Peyer's patch (tissue), 4 donors: ENCODE results near the gene RASGRF2. TPM values are rescaled to one million over a fixed set of nuclear protein-coding genes. Genes with fewer than 3 reads are reported as not detected.

Experiments
- DNase-seq, 3 donors: peaks; one replicate each; pipeline ENCODE4 v3.0.0-alpha.2; 2017 to 2019
- H3K27ac ChIP-seq, 4 donors: fragments of 200-600 bp; sonication (generic); one replicate each; pipeline ENCODE4 v1.5.1; 2016 to 2019
- H3K27me3 ChIP-seq, 2 donors: fragments of 200-600 bp; sonication (generic); one replicate each; pipeline ENCODE4 v1.5.1; 2019
- H3K36me3 ChIP-seq, 3 donors: fragments of 200-600 bp; sonication (generic); one replicate each; pipeline ENCODE4 v1.5.1; 2016 to 2019
- H3K4me1 ChIP-seq, 4 donors: fragments of 200-600 bp; sonication (generic); one replicate each; pipeline ENCODE4 v1.5.1; 2016 to 2019
- H3K4me3 ChIP-seq, 4 donors: fragments of 200-600 bp; sonication (generic); 1 replicate in 3 of 4; 2 replicates in 1 of 4; pipeline ENCODE4 v1.5.1; 2016 to 2019; ENCODE audit warnings: mild to moderate bottlenecking in 1 of 4
- H3K9me3 ChIP-seq, 4 donors: fragments of 200-600 bp; sonication (generic); one replicate each; pipeline ENCODE4 v1.5.1; 2016 to 2019; ENCODE audit warnings: mild to moderate bottlenecking in 1 of 4
- CTCF ChIP-seq, 6 experiments: fragments of 450-650 bp in 4 of 6; fragments of 200-600 bp in 2 of 6; sonication (generic) in 1 of 6; IDR thresholded peaks; one replicate each; pipeline ENCODE4 v1.5.1; 2017 to 2019; ENCODE audit warnings: antibody characterized with exemption in 6 of 6, mild to moderate bottlenecking in 3 of 6, moderate library complexity in 1 of 6
- POLR2A ChIP-seq, 2 donors: fragments of 450-650 bp; IDR thresholded peaks; one replicate each; pipeline ENCODE4 v1.5.1; 2017; ENCODE audit warnings: antibody characterized with exemption in 2 of 2, mild to moderate bottlenecking in 2 of 2, moderate library complexity in 2 of 2
- total RNA-seq, 4 donors: library from RNA; depleted of rRNA; stranded (reverse); fragments of >200 nt; gene quantifications; one replicate each; pipeline ENCODE4 v1.1.0, GENCODE V29; 2016

Gene RASGRF2
- total RNA-seq, 4 donors from 2014 or later, result 6.0 to 17.3 (median 8.7) TPM

- Histone ChIP-seq H3K9me3 (no peaks in the 10 kb centered on the region), H3K36me3 (no peaks in the 10 kb centered on the region), H3K27me3 (no peaks in the 10 kb centered on the region), H3K27ac (no peak overlapping the region), H3K4me3 (no peak overlapping the region), H3K4me1 (no peaks in the 10 kb centered on the region)
- TF ChIP-seq POLR2A (IDR thresholded peaks at IDR 0.05) (no peak), CTCF (IDR thresholded peaks at IDR 0.05) (no peak)
- no peak for DNase-seq
Observed at GRCh38 chr5:81137833-81138232, 177.7 kb downstream of the RASGRF2 start.

DNA sequence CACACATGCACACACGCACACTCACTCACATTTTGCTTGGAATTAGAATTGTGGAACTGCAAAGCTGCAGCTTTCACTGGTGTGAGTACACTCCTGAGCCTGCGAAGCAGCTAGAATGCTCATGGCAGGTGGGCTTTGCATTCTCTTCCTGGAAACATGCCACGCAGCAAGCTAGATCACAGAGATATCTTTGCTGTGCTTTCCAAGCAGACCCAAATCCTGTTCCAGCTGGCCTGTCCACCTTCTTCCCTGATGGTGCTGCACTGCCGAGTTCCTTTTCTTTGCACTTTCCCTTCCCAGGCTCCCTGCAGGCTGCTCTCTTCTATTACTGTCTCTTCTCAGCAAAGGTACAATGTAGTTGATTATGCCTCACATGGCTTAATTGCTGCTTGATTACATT is 180.3 kb downstream of the RASGRF2 start:
- no peaks in the 10 kb centered on the region for H3K36me3 ChIP-seq
- DNase-seq, result no peak
- H3K27ac ChIP-seq, result no peak overlapping the region
- no peak overlapping the region for H3K4me3 ChIP-seq
- TF ChIP-seq CTCF (IDR thresholded peaks at IDR 0.05) (no peak), POLR2A (IDR thresholded peaks at IDR 0.05) (no peak)
- H3K27me3 ChIP-seq, result no peaks in the 10 kb centered on the region
- H3K9me3 ChIP-seq, result no peaks in the 10 kb centered on the region
- no peaks in the 10 kb centered on the region for H3K4me1 ChIP-seq

- no peaks in the 10 kb centered on the region for H3K36me3 ChIP-seq
Observed at GRCh38 chr5:81140943-81141342, 180.8 kb downstream of the RASGRF2 start.

GRCh38 chr5:81142108-81142507 is 181.9 kb downstream of the RASGRF2 start:
- no peak for DNase-seq
- no peak for TF ChIP-seq POLR2A (IDR thresholded peaks at IDR 0.05)
- TF ChIP-seq CTCF (IDR thresholded peaks at IDR 0.05), result no peak
- H3K9me3 ChIP-seq, result no peaks in the 10 kb centered on the region
- H3K27me3 ChIP-seq, result no peaks in the 10 kb centered on the region
- H3K27ac ChIP-seq, result no peak overlapping the region
- no peaks in the 10 kb centered on the region for H3K4me1 ChIP-seq
- no peak overlapping the region for H3K4me3 ChIP-seq
- H3K36me3 ChIP-seq, result no peaks in the 10 kb centered on the region

More at GRCh38 chr5:81140943-81141342, 180.8 kb downstream of the RASGRF2 start:
- H3K9me3 ChIP-seq, result no peaks in the 10 kb centered on the region
- H3K4me1 ChIP-seq, result no peaks in the 10 kb centered on the region
- no peaks in the 10 kb centered on the region for H3K27me3 ChIP-seq
- no peak for DNase-seq
- no peak overlapping the region for H3K4me3 ChIP-seq
- TF ChIP-seq POLR2A (IDR thresholded peaks at IDR 0.05) (no peak), CTCF (IDR thresholded peaks at IDR 0.05) (no peak)
- no peak overlapping the region for H3K27ac ChIP-seq

DNA sequence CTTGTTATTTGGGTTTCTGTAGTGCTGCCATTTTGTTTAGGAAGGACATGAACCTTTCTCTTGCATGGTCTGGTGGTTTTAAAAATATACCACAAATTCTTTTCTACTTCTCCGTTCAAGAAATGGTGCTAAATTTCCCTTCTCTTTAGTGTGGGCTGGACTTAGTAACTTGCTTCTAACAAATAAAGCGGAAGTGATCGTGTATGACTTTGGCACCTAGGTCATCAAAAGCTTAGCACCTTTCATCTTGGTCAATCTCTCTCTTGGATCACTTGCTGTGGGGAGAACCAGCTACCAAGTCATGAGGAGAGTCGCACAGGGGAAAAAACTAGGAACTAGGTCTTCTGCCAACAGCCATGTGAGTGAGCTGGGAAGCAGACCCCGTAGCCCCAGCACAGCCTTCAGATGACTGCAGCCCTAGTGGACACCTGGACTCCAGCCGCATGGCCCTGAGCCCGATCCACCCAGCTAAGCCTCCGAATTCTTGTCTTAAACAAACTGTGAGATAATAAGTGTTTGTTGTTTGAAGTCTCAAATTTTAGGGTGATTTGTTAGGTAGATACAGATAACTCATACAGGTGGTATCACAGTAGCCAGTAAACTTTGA is 185.3 kb downstream of the RASGRF2 start:
- H3K27ac ChIP-seq, result no peak overlapping the region
- no peaks in the 10 kb centered on the region for H3K4me1 ChIP-seq
- no peaks in the 10 kb centered on the region for H3K36me3 ChIP-seq
- TF ChIP-seq POLR2A (IDR thresholded peaks at IDR 0.05) (no peak), CTCF (IDR thresholded peaks at IDR 0.05) (no peak)
- H3K27me3 ChIP-seq, result no peaks in the 10 kb centered on the region
- DNase-seq, result no peak
- H3K9me3 ChIP-seq, result no peaks in the 10 kb centered on the region
- H3K4me3 ChIP-seq, result no peak overlapping the region

- H3K27me3 ChIP-seq, result no peaks in the 10 kb centered on the region
- H3K9me3 ChIP-seq, result no peaks in the 10 kb centered on the region
- TF ChIP-seq POLR2A (IDR thresholded peaks at IDR 0.05), result no peak
- TF ChIP-seq CTCF (IDR thresholded peaks at IDR 0.05), result no peak
- DNase-seq, result no peak
- H3K4me3 ChIP-seq, result no peak overlapping the region
- H3K36me3 ChIP-seq, result no peaks in the 10 kb centered on the region
- no peaks in the 10 kb centered on the region for H3K4me1 ChIP-seq
- no peak overlapping the region for H3K27ac ChIP-seq
Observed at GRCh38 chr5:81146031-81146430, 185.9 kb downstream of the RASGRF2 start.
